ENCODE results near the gene FAM222B. TPM values are rescaled to one million over a fixed set of nuclear protein-coding genes. Genes with fewer than 3 reads are reported as not detected.
"Not testable (repeated sequence)": the region's sequence is repeated elsewhere in the genome, so short reads cannot be mapped to it uniquely, and the experiment has no call there.

FAM222B gene
- total RNA-seq, 4 donors from 2014 or later: 12.1 to 20.7 (median 17.8) TPM

GRCh38 chr17:28841901-28842281, 699 bp downstream of the FAM222B start:
- peak overlapping the region; percentile 83 for H3K27ac ChIP-seq
- H3K36me3 ChIP-seq: no peaks in the 10 kb centered on the region
- H3K9me3 ChIP-seq: no peaks in the 10 kb centered on the region
- H3K27me3 ChIP-seq: no peaks in the 10 kb centered on the region
- peaks cover 25% of the 10 kb centered on the region for H3K4me1 ChIP-seq
- peak overlapping the region; percentile 78 for H3K4me3 ChIP-seq
- DNase-seq (ENCODE audit: low spot score in 2 of 2): no peak
- WGBS: under 1% methylated on average over 6 of the region's 6 CpGs
- no peak for TF ChIP-seq EP300 (IDR thresholded peaks at IDR 0.05)
- TF ChIP-seq POLR2A (IDR thresholded peaks at IDR 0.05): no peak
- no peak for TF ChIP-seq POLR2AphosphoS5 (IDR thresholded peaks at IDR 0.05)
- TF ChIP-seq, protein P1, sequence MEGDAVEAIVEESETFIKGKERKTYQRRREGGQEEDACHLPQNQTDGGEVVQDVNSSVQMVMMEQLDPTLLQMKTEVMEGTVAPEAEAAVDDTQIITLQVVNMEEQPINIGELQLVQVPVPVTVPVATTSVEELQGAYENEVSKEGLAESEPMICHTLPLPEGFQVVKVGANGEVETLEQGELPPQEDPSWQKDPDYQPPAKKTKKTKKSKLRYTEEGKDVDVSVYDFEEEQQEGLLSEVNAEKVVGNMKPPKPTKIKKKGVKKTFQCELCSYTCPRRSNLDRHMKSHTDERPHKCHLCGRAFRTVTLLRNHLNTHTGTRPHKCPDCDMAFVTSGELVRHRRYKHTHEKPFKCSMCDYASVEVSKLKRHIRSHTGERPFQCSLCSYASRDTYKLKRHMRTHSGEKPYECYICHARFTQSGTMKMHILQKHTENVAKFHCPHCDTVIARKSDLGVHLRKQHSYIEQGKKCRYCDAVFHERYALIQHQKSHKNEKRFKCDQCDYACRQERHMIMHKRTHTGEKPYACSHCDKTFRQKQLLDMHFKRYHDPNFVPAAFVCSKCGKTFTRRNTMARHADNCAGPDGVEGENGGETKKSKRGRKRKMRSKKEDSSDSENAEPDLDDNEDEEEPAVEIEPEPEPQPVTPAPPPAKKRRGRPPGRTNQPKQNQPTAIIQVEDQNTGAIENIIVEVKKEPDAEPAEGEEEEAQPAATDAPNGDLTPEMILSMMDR (IDR thresholded peaks at IDR 0.05): no peak

- no peaks in the 10 kb centered on the region for H3K27me3 ChIP-seq
- H3K4me1 ChIP-seq: peaks cover 25% of the 10 kb centered on the region
- H3K9me3 ChIP-seq: no peaks in the 10 kb centered on the region
- WGBS: 83% methylated on average over 2 of the region's 2 CpGs
- TF ChIP-seq POLR2AphosphoS5 (IDR thresholded peaks at IDR 0.05) (no peak), POLR2A (IDR thresholded peaks at IDR 0.05) (no peak), EP300 (IDR thresholded peaks at IDR 0.05) (no peak)
- TF ChIP-seq, protein P1 (IDR thresholded peaks at IDR 0.05): no peak
- H3K4me3 ChIP-seq: no peak overlapping the region
- DNase-seq (ENCODE audit: low spot score in 2 of 2): no peak
- H3K36me3 ChIP-seq: no peaks in the 10 kb centered on the region
- no peak overlapping the region for H3K27ac ChIP-seq
Observed at GRCh38 chr17:28839221-28839620, 3.4 kb downstream of the FAM222B start.

DNA sequence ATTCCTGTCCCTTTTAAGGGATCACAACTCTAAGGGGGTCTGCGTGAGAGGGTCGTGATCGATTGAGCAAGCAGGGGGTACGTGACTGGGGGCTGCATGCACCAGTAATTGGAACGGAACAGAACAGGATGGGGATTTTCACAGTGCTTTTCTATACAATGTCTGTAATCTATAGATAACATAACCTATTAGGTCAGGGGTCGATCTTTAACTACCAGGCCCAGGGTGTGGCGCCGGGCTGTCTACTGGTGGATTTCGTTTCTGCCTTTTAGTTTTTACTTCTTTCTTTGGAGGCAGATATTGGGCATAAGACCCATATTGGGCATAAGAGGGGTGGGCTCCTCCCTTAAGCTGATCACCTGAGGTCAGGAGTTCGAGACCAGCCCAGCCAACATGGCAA, 6.0 kb downstream of the FAM222B start:
- 96% methylated on average over 10 of the region's 10 CpGs for WGBS
- H3K4me1 ChIP-seq: peaks cover 13% of the 10 kb centered on the region
- not testable (repeated sequence) for H3K27ac ChIP-seq; H3K4me3 ChIP-seq; H3K27me3 ChIP-seq; H3K9me3 ChIP-seq; H3K36me3 ChIP-seq; DNase-seq (ENCODE audit: low spot score in 2 of 2)

GRCh38 chr17:28834420-28834819, 8.2 kb downstream of the FAM222B start:
- no peak overlapping the region for H3K4me3 ChIP-seq
- no peaks in the 10 kb centered on the region for H3K27me3 ChIP-seq
- DNase-seq (ENCODE audit: low spot score in 2 of 2): no peak
- no peaks in the 10 kb centered on the region for H3K4me1 ChIP-seq
- no peak for TF ChIP-seq POLR2A (IDR thresholded peaks at IDR 0.05)
- H3K36me3 ChIP-seq: no peaks in the 10 kb centered on the region
- no peaks in the 10 kb centered on the region for H3K9me3 ChIP-seq
- WGBS: 100% methylated on average over 1 of the region's 1 CpG
- H3K27ac ChIP-seq: no peak overlapping the region

GRCh38 chr17:28828294-28829040, 14.1 kb downstream of the FAM222B start:
- WGBS: 90% methylated on average over 15 of the region's 15 CpGs
- no peak overlapping the region for H3K4me3 ChIP-seq
- no peaks in the 10 kb centered on the region for H3K4me1 ChIP-seq
- no peak overlapping the region for H3K27ac ChIP-seq
- no peaks in the 10 kb centered on the region for H3K9me3 ChIP-seq
- TF ChIP-seq EP300 (IDR thresholded peaks at IDR 0.05) (no peak), POLR2AphosphoS5 (IDR thresholded peaks at IDR 0.05) (no peak), POLR2A (IDR thresholded peaks at IDR 0.05) (no peak)
- TF ChIP-seq, protein P1 (IDR thresholded peaks at IDR 0.05): no peak
- peak in 1 of 2 donors; percentile 40 for DNase-seq (ENCODE audit: low spot score in 2 of 2)
- no peaks in the 10 kb centered on the region for H3K36me3 ChIP-seq
- H3K27me3 ChIP-seq: no peaks in the 10 kb centered on the region

- H3K9me3 ChIP-seq: no peaks in the 10 kb centered on the region
- no peak overlapping the region for H3K4me3 ChIP-seq
- H3K36me3 ChIP-seq: no peaks in the 10 kb centered on the region
- no peak for DNase-seq (ENCODE audit: low spot score in 2 of 2)
- H3K27ac ChIP-seq: no peak overlapping the region
- no peak for TF ChIP-seq EP300 (IDR thresholded peaks at IDR 0.05)
- TF ChIP-seq, protein P1 (IDR thresholded peaks at IDR 0.05): no peak
- no peak for TF ChIP-seq POLR2AphosphoS5 (IDR thresholded peaks at IDR 0.05)
- TF ChIP-seq POLR2A (IDR thresholded peaks at IDR 0.05): no peak
- no peaks in the 10 kb centered on the region for H3K27me3 ChIP-seq
- WGBS: 88% methylated on average over 1 of the region's 1 CpG
- no peaks in the 10 kb centered on the region for H3K4me1 ChIP-seq
Observed at GRCh38 chr17:28827672-28828071, 14.9 kb downstream of the FAM222B start.

Measured in suprapubic skin (tissue), 4 donors.